ENCODE results near the gene DOC2B.
"Not testable (repeated sequence)": the region's sequence is repeated elsewhere in the genome, so short reads cannot be mapped to it uniquely, and the experiment has no call there.

The DOC2B gene

DNA sequence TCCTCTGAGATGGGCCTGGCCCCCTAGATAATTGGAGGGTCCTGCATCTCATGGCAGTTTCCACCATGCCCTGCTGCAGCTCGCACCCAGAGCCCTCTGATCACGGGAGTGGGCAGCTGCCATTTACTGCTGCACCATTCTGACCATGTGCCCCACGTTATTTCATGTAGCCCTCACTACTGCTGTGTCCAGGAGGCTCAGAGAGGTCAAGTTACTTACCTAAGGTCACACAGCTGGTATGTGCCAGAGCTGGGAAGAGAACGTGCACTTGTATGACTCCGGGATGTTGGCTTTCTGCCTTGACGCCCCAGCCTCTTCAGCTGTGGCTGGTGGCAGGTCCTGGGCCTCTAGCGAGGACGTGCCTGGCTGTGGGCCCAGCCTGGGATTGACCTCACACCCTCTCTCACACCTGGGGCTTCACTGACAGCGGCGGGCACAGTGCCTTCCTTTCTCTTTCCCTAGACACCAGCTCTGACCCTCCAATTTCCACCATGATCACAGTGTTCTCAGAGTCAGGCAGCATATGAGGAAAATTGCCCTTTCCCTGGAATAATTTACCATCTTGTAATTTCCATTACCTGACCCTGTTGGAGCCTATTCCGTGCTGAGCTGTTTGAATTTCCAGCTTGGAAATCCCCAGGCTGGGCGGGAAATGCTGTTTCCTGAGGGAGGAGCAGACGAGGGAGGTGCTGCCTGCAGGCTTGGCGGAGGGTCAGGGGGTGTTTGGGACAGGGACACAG is 18.5 kb upstream of the DOC2B start:
- Histone ChIP-seq H3K4me2 (ENCODE audit: low read length) (no peak overlapping the region), H3K4me1 (ENCODE audit: insufficient read depth, low read length, severe bottlenecking) (no peaks in the 10 kb centered on the region), H2AFZ (ENCODE audit: low read length) (no peak overlapping the region), H3K79me2 (ENCODE audit: insufficient read depth, low read length) (no peaks in the 10 kb centered on the region), H3K27ac (ENCODE audit: low read depth, low read length, poor library complexity, severe bottlenecking) (no peak overlapping the region), H3F3A (ENCODE audit: insufficient read depth, low read length) (no peaks in the 10 kb centered on the region), H3K9me2 (ENCODE audit: low read depth, low read length) (no peaks in the 10 kb centered on the region), H3K27me3 (ENCODE audit: insufficient read depth, low read length) (peaks cover 8% of the 10 kb centered on the region; the same call in 1 of the 2 replicates), H4K20me1 (ENCODE audit: insufficient read depth, low read length) (no peaks in the 10 kb centered on the region), H3K4me3 (ENCODE audit: low read depth, low read length, poor library complexity, severe bottlenecking) (no peak overlapping the region), H3K36me3 (ENCODE audit: insufficient read depth, low read length) (no peaks in the 10 kb centered on the region), H3K9me3 (ENCODE audit: low read length) (no peaks in the 10 kb centered on the region), H3K9ac (ENCODE audit: low read length) (no peak overlapping the region)
- TF ChIP-seq CTCF (IDR thresholded peaks at IDR 0.05; ENCODE audit: low read length) (no peak), EZH2 (IDR thresholded peaks at IDR 0.05; ENCODE audit: borderline replicate concordance, low read length) (no peak)

- H3K9ac ChIP-seq (ENCODE audit: low read length) = no peak overlapping the region
- no peaks in the 10 kb centered on the region for H4K20me1 ChIP-seq (ENCODE audit: insufficient read depth, low read length)
- H3K27me3 ChIP-seq (ENCODE audit: insufficient read depth, low read length) = peaks cover 8% of the 10 kb centered on the region; the same call in 1 of the 2 replicates
Observed at GRCh38 chr17:199191-199604, 17.7 kb upstream of the DOC2B start.

DNA sequence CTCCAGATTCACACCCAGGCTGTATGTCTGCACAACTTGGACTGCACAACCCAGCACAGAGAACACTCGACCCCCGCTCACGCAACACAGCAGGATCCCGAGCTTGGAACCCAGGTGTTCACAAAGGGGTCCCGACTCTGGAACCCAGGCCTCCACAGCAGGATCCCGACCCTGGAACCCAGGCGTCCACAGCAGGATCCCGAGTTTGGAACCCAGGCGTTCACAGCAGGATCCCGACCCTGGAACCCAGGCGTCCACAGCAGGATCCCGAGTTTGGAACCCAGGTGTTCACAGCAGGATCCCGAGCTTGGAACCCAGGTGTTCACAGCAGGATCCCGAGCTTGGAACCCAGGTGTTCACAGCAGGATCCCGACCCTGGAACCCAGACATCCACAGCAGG is 16.8 kb upstream of the DOC2B start:
- not testable (repeated sequence) for H3K27me3 ChIP-seq (ENCODE audit: insufficient read depth, low read length)

More at GRCh38 chr17:199191-199604, 17.7 kb upstream of the DOC2B start:
- Histone ChIP-seq H2AFZ (ENCODE audit: low read length) (no peak overlapping the region), H3K4me2 (ENCODE audit: low read length) (no peak overlapping the region), H3K36me3 (ENCODE audit: insufficient read depth, low read length) (no peaks in the 10 kb centered on the region), H3K4me3 (ENCODE audit: low read depth, low read length, poor library complexity, severe bottlenecking) (no peak overlapping the region), H3K9me2 (ENCODE audit: low read depth, low read length) (no peaks in the 10 kb centered on the region), H3K27ac (ENCODE audit: low read depth, low read length, poor library complexity, severe bottlenecking) (no peak overlapping the region), H3K9me3 (ENCODE audit: low read length) (no peaks in the 10 kb centered on the region), H3F3A (ENCODE audit: insufficient read depth, low read length) (no peaks in the 10 kb centered on the region), H3K4me1 (ENCODE audit: insufficient read depth, low read length, severe bottlenecking) (no peaks in the 10 kb centered on the region), H3K79me2 (ENCODE audit: insufficient read depth, low read length) (no peaks in the 10 kb centered on the region)
- TF ChIP-seq CTCF (IDR thresholded peaks at IDR 0.05; ENCODE audit: low read length) (no peak), EZH2 (IDR thresholded peaks at IDR 0.05; ENCODE audit: borderline replicate concordance, low read length) (no peak)

GRCh38 chr17:197352-197751 is 15.9 kb upstream of the DOC2B start:
- Histone ChIP-seq H2AFZ (ENCODE audit: low read length) (no peak overlapping the region), H3K4me2 (ENCODE audit: low read length) (no peak overlapping the region), H3K9ac (ENCODE audit: low read length) (no peak overlapping the region), H4K20me1 (ENCODE audit: insufficient read depth, low read length) (no peaks in the 10 kb centered on the region), H3F3A (ENCODE audit: insufficient read depth, low read length) (no peaks in the 10 kb centered on the region), H3K4me1 (ENCODE audit: insufficient read depth, low read length, severe bottlenecking) (no peaks in the 10 kb centered on the region), H3K79me2 (ENCODE audit: insufficient read depth, low read length) (no peaks in the 10 kb centered on the region), H3K27me3 (ENCODE audit: insufficient read depth, low read length) (peaks cover 8% of the 10 kb centered on the region; the same call in 1 of the 2 replicates), H3K9me3 (ENCODE audit: low read length) (no peaks in the 10 kb centered on the region), H3K4me3 (ENCODE audit: low read depth, low read length, poor library complexity, severe bottlenecking) (no peak overlapping the region), H3K36me3 (ENCODE audit: insufficient read depth, low read length) (no peaks in the 10 kb centered on the region), H3K9me2 (ENCODE audit: low read depth, low read length) (no peaks in the 10 kb centered on the region), H3K27ac (ENCODE audit: low read depth, low read length, poor library complexity, severe bottlenecking) (no peak overlapping the region)
- TF ChIP-seq EZH2 (IDR thresholded peaks at IDR 0.05; ENCODE audit: borderline replicate concordance, low read length) (no peak), CTCF (IDR thresholded peaks at IDR 0.05; ENCODE audit: low read length) (no peak)

More for the DNA sequence above, 16.8 kb upstream of the DOC2B start:
- not testable (repeated sequence) for H3K27ac ChIP-seq (ENCODE audit: low read depth, low read length, poor library complexity, severe bottlenecking); H4K20me1 ChIP-seq (ENCODE audit: insufficient read depth, low read length); H3K9ac ChIP-seq (ENCODE audit: low read length); H3K4me1 ChIP-seq (ENCODE audit: insufficient read depth, low read length, severe bottlenecking); H3K79me2 ChIP-seq (ENCODE audit: insufficient read depth, low read length); H3K36me3 ChIP-seq (ENCODE audit: insufficient read depth, low read length); H3K4me2 ChIP-seq (ENCODE audit: low read length); H3K9me3 ChIP-seq (ENCODE audit: low read length); H3K9me2 ChIP-seq (ENCODE audit: low read depth, low read length); H3K4me3 ChIP-seq (ENCODE audit: low read depth, low read length, poor library complexity, severe bottlenecking); H2AFZ ChIP-seq (ENCODE audit: low read length); H3F3A ChIP-seq (ENCODE audit: insufficient read depth, low read length)

All from OCI-LY1 (cell line).